Activated T-helper 1 cell treated with Interleukin-2 at 50 U/mL for 16 hours (primary cell): Measurements from ENCODE around the gene TOR2A.
"Not testable (repeated sequence)": the region's sequence is repeated elsewhere in the genome, so short reads cannot be mapped to it uniquely, and the experiment has no call there.

Experiments
- DNase-seq: peaks from one replicate; pipeline ENCODE4 v3.0.0-alpha.2; 2020; ENCODE audit warnings: low read depth

Gene TOR2A

GRCh38 chr9:127768698-127769097 is 33.6 kb upstream of the TOR2A start:
- DNase-seq: no peak

GRCh38 chr9:127767909-127768331 is 32.8 kb upstream of the TOR2A start:
- DNase-seq: no peak

- DNase-seq: no peak
Measured at GRCh38 chr9:127767410-127767809, 32.3 kb upstream of the TOR2A start.

GRCh38 chr9:127765418-127765817 is 30.3 kb upstream of the TOR2A start:
- no peak for DNase-seq

- DNase-seq: no peak
Measured at GRCh38 chr9:127763918-127764384, 28.9 kb upstream of the TOR2A start.

- DNase-seq: no peak
Measured at GRCh38 chr9:127762111-127762676, 27.1 kb upstream of the TOR2A start.

GRCh38 chr9:127761491-127761956 is 26.4 kb upstream of the TOR2A start:
- DNase-seq: no peak

- DNase-seq: no peak
Measured at GRCh38 chr9:127761061-127761460, 26.0 kb upstream of the TOR2A start.

GRCh38 chr9:127758843-127759242 is 23.7 kb upstream of the TOR2A start:
- no peak for DNase-seq

GRCh38 chr9:127756776-127757175 is 21.7 kb upstream of the TOR2A start:
- DNase-seq: not testable (repeated sequence)

GRCh38 chr9:127756233-127756632 is 21.1 kb upstream of the TOR2A start:
- no peak for DNase-seq

GRCh38 chr9:127755061-127756060 is 20.3 kb upstream of the TOR2A start:
- no peak for DNase-seq

GRCh38 chr9:127754099-127755060 is 19.3 kb upstream of the TOR2A start:
- no peak for DNase-seq

GRCh38 chr9:127753622-127754021 is 18.5 kb upstream of the TOR2A start:
- DNase-seq: no peak

GRCh38 chr9:127753148-127753547 is 18.1 kb upstream of the TOR2A start:
- DNase-seq: no peak

GRCh38 chr9:127751269-127752054 is 16.4 kb upstream of the TOR2A start:
- no peak for DNase-seq

- DNase-seq: no peak
Measured at GRCh38 chr9:127749090-127749787, 14.1 kb upstream of the TOR2A start.

GRCh38 chr9:127746959-127747569 is 12.0 kb upstream of the TOR2A start:
- no peak for DNase-seq

GRCh38 chr9:127744398-127745110 is 9.5 kb upstream of the TOR2A start:
- no peak for DNase-seq
